ENCODE data around the gene EFL1. TPM values are rescaled to one million over a fixed set of nuclear protein-coding genes. Genes with fewer than 3 reads are reported as not detected.

EFL1 gene
- total and polyA plus RNA-seq, 7 donors: 9.2 to 19.7 (median 13.1) TPM

DNA sequence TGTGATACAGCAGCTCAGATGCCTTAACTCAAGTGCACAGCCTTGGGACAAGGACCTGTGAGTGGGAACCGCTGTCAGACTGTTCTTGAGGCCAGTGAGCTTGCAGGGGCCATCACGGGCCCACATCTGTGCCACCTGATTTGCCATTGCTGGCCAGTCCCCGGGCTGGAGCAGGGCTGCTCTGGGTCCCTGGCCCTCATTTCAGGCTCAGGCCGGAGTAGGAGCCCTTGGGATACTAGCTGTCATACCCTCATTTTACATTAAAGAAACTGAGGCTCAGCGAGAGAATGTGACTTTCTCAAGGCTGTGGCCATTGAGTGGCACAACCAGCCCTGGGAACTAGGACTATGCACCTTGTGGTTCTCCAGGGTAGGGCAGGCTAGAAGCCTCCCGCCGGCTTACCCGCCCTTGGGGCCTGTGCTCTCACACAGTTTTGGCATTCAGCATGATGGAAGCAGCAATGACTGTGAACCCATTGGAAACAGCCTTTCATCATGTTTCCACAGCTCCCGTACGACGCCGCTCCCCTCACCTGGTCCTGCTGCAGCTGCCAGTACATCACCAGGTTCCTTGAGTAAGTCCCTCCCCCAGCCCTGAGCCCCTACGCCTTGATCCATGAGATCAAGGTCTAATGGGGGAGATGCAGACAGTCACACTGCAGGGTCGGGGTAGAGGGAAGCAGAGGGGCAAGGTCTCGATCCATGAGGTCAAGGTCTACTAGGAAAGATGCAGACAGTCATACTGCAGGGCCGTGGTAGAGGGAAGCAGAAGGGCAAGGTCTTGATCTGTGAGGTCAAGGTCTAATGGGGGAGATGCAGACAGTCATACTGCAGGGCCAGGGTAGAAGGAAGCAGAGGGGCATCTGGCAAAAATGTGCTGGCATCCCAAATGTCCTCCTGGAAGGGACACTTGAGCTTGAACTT, 44.5 kb upstream of the EFL1 start:
- no peaks in the 10 kb centered on the region for H3K4me1 ChIP-seq
- DNase-seq (no peak), ATAC-seq (no peak)
- no peak overlapping the region for H3K27ac ChIP-seq
- H3K27me3 ChIP-seq (ENCODE audit: insufficient read depth in 3 of 3, low read length in 2 of 3): no peaks in the 10 kb centered on the region
- no peaks in the 10 kb centered on the region for H3K36me3 ChIP-seq (ENCODE audit: insufficient read depth in 1 of 2, low read depth in 1 of 2)
- H3K4me3 ChIP-seq: no peak overlapping the region
- no peaks in the 10 kb centered on the region for H3K9me3 ChIP-seq
- intact Hi-C loops (cut with DNase I): no loop called here
- TF ChIP-seq, protein P1, sequence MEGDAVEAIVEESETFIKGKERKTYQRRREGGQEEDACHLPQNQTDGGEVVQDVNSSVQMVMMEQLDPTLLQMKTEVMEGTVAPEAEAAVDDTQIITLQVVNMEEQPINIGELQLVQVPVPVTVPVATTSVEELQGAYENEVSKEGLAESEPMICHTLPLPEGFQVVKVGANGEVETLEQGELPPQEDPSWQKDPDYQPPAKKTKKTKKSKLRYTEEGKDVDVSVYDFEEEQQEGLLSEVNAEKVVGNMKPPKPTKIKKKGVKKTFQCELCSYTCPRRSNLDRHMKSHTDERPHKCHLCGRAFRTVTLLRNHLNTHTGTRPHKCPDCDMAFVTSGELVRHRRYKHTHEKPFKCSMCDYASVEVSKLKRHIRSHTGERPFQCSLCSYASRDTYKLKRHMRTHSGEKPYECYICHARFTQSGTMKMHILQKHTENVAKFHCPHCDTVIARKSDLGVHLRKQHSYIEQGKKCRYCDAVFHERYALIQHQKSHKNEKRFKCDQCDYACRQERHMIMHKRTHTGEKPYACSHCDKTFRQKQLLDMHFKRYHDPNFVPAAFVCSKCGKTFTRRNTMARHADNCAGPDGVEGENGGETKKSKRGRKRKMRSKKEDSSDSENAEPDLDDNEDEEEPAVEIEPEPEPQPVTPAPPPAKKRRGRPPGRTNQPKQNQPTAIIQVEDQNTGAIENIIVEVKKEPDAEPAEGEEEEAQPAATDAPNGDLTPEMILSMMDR (IDR thresholded peaks at IDR 0.05): no peak
- 83 to 92% (median 87%) methylated on average over 16 of the region's 16 CpGs for WGBS, 3 donors

DNA sequence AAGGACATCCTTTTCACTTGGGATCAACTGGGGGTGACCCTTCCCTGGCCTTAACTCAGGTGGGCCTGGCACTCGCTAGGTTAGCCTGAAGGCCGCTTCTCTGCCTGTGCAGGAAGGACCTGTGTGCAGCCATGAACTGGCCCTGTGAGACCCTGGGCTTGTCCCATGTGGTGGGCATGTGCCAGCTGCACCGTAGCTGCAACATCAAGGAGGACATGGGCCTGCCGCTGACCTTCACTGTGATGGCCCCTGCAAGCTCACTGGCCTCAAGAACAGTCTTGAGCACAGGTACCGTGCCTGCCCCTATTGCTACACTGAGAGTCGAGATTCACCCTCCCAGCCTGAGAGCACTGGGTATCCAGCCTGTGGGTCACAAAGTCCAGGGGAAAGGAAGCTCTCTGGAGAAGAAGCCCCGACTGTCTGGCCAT, 43.1 kb upstream of the EFL1 start:
- intact Hi-C loops (cut with DNase I): no loop called here
- WGBS, 3 donors: 89 to 90% (median 89%) methylated on average over 7 of the region's 7 CpGs
- TF ChIP-seq, protein P1 (IDR thresholded peaks at IDR 0.05): no peak
- Histone ChIP-seq H3K27me3 (ENCODE audit: insufficient read depth in 3 of 3, low read length in 2 of 3) (no peaks in the 10 kb centered on the region), H3K36me3 (ENCODE audit: insufficient read depth in 1 of 2, low read depth in 1 of 2) (no peaks in the 10 kb centered on the region), H3K27ac (no peak overlapping the region), H3K4me3 (no peak overlapping the region), H3K9me3 (no peaks in the 10 kb centered on the region), H3K4me1 (no peaks in the 10 kb centered on the region)
- ATAC-seq (no peak), DNase-seq (no peak)

DNA sequence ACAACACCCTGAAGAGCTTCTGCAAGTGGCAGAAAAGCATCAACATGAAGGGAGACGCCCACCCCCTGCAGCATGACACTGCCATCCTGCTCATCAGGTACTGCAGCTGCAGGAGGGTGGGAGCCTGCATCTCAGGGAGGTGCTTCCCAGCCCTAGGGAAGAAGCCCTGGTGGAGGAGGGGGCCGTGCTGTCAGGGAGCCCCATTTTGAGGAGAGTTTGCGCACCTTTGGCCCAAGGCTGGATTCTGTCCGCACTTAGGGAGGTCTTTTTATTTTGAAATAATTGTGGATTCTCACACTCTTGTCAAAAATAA, 42.2 kb upstream of the EFL1 start:
- no peaks in the 10 kb centered on the region for H3K9me3 ChIP-seq
- intact Hi-C loops (cut with DNase I): no loop called here
- DNase-seq: no peak
- H3K4me1 ChIP-seq: no peaks in the 10 kb centered on the region
- no peak overlapping the region for H3K4me3 ChIP-seq
- H3K36me3 ChIP-seq (ENCODE audit: insufficient read depth in 1 of 2, low read depth in 1 of 2): no peaks in the 10 kb centered on the region
- TF ChIP-seq, protein P1 (IDR thresholded peaks at IDR 0.05): no peak
- no peak for ATAC-seq
- H3K27ac ChIP-seq: no peak overlapping the region
- WGBS, 3 donors: 86 to 88% (median 88%) methylated on average over 4 of the region's 4 CpGs
- no peaks in the 10 kb centered on the region for H3K27me3 ChIP-seq (ENCODE audit: insufficient read depth in 3 of 3, low read length in 2 of 3)

DNA sequence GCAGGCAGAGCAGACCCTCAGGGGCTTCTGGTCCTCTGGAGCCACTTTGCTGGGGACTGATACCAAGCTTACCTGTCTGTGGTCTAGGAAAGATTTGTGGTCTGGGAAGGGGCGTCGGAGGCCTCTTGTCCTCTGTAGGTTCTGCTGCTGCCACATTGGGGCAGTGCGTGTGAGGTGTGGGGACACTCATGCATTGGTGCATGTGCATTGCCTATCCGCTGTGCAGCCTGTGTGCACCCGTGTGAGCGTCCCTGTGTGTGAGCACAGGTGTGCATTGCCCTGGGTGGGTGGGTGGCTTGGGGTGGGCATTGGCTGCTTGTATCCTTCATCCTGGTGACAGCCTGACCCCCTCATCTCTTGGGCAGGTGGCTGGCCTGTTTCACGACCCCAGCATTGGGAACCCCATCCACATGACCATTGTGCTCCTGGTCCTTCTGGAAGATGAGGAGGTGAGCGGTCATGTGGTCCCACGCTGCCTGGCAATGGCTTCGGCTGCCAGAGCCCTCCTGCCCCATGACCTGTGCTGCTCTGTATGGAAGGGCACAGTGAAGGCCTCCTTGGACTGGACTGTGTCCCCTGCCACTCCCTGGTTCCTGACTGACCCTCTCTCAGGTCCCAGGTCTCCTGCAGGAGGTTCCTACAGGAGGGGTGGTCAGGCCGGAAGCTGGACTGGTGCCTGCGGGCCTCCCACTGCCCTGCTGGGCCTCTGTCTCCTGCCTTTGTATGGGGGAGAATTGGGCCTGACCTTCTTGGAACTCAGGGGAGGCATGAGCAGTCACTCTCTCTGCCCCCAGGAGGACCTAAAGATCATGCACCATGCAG, 41.6 kb upstream of the EFL1 start:
- Histone ChIP-seq H3K36me3 (ENCODE audit: insufficient read depth in 1 of 2, low read depth in 1 of 2) (no peaks in the 10 kb centered on the region), H3K4me1 (no peaks in the 10 kb centered on the region), H3K27ac (no peak overlapping the region), H3K27me3 (ENCODE audit: insufficient read depth in 3 of 3, low read length in 2 of 3) (no peaks in the 10 kb centered on the region), H3K4me3 (no peak overlapping the region), H3K9me3 (no peaks in the 10 kb centered on the region)
- no peak for DNase-seq
- ATAC-seq: no peak
- TF ChIP-seq, protein P1 (IDR thresholded peaks at IDR 0.05): no peak
- WGBS, 3 donors: 91 to 94% (median 93%) methylated on average over 12 of the region's 12 CpGs
- intact Hi-C loops (cut with DNase I): no loop called here
